ENCODE data around the gene RUNX3. TPM values are rescaled to one million over a fixed set of nuclear protein-coding genes. Genes with fewer than 3 reads are reported as not detected.
"Not testable (repeated sequence)": the region's sequence is repeated elsewhere in the genome, so short reads cannot be mapped to it uniquely, and the experiment has no call there.

The RUNX3 gene
- polyA plus RNA-seq, 1 donor, result 4.8 TPM

DNA sequence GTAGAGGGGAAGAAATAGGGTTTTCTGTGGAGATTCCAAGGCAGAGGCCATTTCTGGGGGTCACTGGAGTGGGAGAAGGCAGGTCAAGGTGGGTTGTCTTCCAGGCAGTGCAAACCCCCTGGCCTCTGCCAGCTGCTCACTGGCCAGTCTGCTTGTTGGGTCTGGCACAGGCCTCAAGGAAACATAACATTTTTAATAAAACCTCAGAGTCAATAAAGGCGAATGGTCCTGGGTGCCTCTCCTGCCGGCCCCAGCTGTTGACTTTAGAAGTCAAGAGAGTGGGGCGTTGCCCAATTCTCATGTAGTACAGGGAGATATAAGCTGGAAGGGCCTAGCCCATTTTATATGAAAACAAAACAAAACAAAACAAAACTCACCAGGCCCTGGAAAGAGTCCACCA lies 36.6 kb downstream of the RUNX3 start:
- no peak overlapping the region for H3K27ac ChIP-seq (ENCODE audit: low read length)

DNA sequence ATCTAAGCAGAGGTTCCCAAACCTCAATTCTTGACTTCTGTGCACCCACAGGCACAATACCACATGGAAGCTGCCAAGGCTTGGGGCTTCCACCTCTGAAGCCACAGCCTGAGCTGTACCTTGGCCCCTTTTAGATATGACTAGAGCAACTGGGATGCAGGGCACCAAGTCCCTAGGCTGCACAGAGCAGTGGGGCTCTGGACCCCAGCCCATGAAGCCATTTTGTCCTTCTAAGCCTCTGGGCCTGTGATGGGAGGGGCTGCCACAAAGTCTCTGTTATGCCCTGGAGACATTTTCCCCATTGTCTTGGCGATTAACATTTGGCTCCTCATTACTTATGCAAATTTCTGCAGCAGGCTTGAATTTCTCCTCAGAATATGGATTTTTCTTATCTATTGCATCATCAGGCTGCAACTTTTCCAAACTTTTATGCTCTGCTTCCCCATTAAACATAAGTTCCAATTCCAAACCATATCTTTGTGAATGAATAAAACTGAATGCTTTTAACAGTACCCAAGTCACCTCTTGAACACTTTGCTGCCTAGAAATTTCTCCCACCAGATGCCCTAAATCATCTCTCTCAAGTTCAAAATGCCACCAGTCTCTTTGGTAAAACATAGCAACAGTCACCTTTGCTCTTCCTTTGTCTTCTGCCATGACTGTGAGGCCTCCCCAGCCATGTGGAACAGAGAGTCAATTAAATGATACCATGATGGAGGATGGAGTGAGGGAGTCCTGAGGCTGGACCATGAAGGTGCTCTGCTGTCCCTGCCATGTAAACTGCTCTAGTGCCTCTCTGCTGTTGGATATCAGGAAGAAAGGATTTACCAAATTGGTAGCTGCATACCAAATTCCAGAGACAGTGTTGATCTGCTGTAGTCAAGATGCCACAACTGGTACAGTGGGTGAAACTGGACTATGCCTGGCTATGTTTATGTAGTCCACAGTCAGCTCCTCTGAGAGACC lies 37.6 kb downstream of the RUNX3 start:
- no peak overlapping the region for H3K27ac ChIP-seq (ENCODE audit: low read length)
- no CpG with 5 or more reads among the region's 1 CpG for WGBS (ENCODE audit: insufficient coverage, low lambda C conversion rate)
- no peak for DNase-seq

More for the DNA sequence above, 36.6 kb downstream of the RUNX3 start:
- Histone ChIP-seq H3K36me3 (ENCODE audit: control insufficient read depth, insufficient read depth, low read length) (no peaks in the 10 kb centered on the region), H3K4me3 (ENCODE audit: low read length) (no peak overlapping the region), H3K9me3 (ENCODE audit: control insufficient read depth, low read depth, low read length) (peaks cover 6% of the 10 kb centered on the region), H3K27me3 (ENCODE audit: control insufficient read depth, insufficient read depth, low read length) (no peaks in the 10 kb centered on the region), H3K4me1 (ENCODE audit: control insufficient read depth, insufficient read depth, low read length) (peaks cover 42% of the 10 kb centered on the region)
- peak in 1 of 2 donors; percentile 43 for DNase-seq
- WGBS (ENCODE audit: insufficient coverage, low lambda C conversion rate), result no CpG with 5 or more reads among the region's 3 CpGs

DNA sequence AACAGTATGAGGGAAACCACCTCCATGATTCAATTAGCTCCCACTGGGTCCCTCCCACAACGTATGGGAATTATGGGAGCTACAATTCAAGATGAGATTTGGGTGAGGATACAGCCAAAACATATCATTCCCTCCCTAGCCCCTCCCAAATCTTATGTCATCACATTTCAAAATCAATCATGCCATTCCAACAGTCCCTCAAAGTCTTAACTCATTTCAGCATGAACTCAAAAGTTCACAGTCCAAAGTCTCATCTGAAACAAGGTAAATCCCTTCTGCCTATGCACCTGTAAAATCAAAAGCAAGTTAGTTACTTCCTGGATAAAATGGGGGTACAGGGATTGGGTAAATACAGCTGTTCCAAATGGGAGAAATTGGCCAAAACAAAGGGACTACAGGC lies 38.7 kb downstream of the RUNX3 start:
- DNase-seq, result peak in 1 of 2 donors; percentile 64
- not testable (repeated sequence) for H3K9me3 ChIP-seq (ENCODE audit: control insufficient read depth, low read depth, low read length); H3K36me3 ChIP-seq (ENCODE audit: control insufficient read depth, insufficient read depth, low read length); H3K4me3 ChIP-seq (ENCODE audit: low read length); H3K27me3 ChIP-seq (ENCODE audit: control insufficient read depth, insufficient read depth, low read length)
- peaks cover 34% of the 10 kb centered on the region for H3K4me1 ChIP-seq (ENCODE audit: control insufficient read depth, insufficient read depth, low read length)
- no CpG with 5 or more reads among the region's 1 CpG for WGBS (ENCODE audit: insufficient coverage, low lambda C conversion rate)
- peak overlapping the region; percentile 21 for H3K27ac ChIP-seq (ENCODE audit: low read length)

More for the DNA sequence above, 37.6 kb downstream of the RUNX3 start:
- Histone ChIP-seq H3K36me3 (ENCODE audit: control insufficient read depth, insufficient read depth, low read length) (no peaks in the 10 kb centered on the region), H3K27me3 (ENCODE audit: control insufficient read depth, insufficient read depth, low read length) (no peaks in the 10 kb centered on the region), H3K9me3 (ENCODE audit: control insufficient read depth, low read depth, low read length) (peaks cover 6% of the 10 kb centered on the region), H3K4me3 (ENCODE audit: low read length) (no peak overlapping the region), H3K4me1 (ENCODE audit: control insufficient read depth, insufficient read depth, low read length) (peaks cover 36% of the 10 kb centered on the region)

DNA sequence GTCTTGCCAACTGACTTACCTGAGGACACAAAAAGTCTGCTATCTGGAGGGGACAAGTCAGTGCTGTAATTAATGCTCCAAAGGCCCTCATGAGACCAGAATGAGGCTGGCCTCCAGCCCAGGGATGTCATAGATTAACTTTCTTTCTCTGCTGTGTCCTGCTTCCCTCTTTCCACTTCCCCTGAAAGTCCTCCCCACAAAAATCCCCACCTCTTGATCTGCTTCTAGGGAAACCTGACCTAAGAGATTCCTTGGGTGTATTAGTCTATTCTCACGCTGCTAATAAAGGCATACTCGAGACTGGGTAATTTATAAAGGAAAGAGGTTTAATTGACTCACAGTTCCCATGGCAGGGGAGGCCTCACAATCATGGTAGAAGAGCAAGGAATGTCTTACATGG lies 39.2 kb downstream of the RUNX3 start:
- Histone ChIP-seq H3K4me1 (ENCODE audit: control insufficient read depth, insufficient read depth, low read length) (peaks cover 34% of the 10 kb centered on the region), H3K36me3 (ENCODE audit: control insufficient read depth, insufficient read depth, low read length) (no peaks in the 10 kb centered on the region), H3K27ac (ENCODE audit: low read length) (peak overlapping the region; percentile 21), H3K4me3 (ENCODE audit: low read length) (no peak overlapping the region), H3K27me3 (ENCODE audit: control insufficient read depth, insufficient read depth, low read length) (no peaks in the 10 kb centered on the region), H3K9me3 (ENCODE audit: control insufficient read depth, low read depth, low read length) (peaks cover 6% of the 10 kb centered on the region)
- peak in 1 of 2 donors; percentile 40 for DNase-seq
- WGBS (ENCODE audit: insufficient coverage, low lambda C conversion rate), result no CpG with 5 or more reads among the region's 2 CpGs

DNA sequence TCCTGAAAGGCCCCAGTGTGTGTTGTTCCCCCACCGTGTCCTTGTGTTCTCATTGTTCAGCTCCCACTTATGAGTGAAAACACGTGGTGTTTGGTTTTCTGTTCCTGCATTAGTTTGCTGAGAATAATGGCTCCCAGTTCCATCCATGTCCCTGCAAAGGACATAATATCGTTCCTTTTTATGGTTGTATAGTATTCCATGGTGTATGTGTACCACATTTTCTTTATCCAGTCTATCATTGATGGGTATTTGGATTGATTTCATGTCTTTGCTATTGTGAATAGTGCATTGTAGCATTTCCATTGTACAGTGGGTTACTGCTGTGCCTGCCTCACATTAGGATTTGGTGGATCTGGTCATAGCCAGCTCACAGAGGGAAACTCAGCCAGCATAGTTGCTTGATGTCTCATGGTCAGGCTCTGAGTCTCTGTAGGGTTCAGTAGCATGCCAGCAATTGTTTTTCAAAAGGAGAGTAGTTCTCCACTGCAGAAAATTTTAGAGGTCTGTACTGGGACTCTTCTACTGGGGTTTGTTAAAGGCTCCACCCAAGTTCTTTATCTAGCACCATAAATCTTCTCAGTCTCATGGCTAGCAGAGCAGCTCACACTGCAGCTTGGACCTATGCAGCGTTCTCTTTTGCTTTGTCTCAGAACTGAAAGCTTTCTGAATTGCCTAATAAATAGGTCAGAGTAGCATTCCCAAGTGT lies 41.0 kb downstream of the RUNX3 start:
- no peak overlapping the region for H3K4me3 ChIP-seq (ENCODE audit: low read length)
- 100% methylated on average over 1 of the region's 4 CpGs for WGBS (ENCODE audit: insufficient coverage, low lambda C conversion rate)
- H3K36me3 ChIP-seq (ENCODE audit: control insufficient read depth, insufficient read depth, low read length), result no peaks in the 10 kb centered on the region
- peak; percentile 54 to 68 for DNase-seq
- peaks cover 6% of the 10 kb centered on the region for H3K9me3 ChIP-seq (ENCODE audit: control insufficient read depth, low read depth, low read length)
- H3K27ac ChIP-seq (ENCODE audit: low read length), result peak overlapping the region; percentile 32
- H3K4me1 ChIP-seq (ENCODE audit: control insufficient read depth, insufficient read depth, low read length), result peaks cover 34% of the 10 kb centered on the region
- H3K27me3 ChIP-seq (ENCODE audit: control insufficient read depth, insufficient read depth, low read length), result no peaks in the 10 kb centered on the region

DNA sequence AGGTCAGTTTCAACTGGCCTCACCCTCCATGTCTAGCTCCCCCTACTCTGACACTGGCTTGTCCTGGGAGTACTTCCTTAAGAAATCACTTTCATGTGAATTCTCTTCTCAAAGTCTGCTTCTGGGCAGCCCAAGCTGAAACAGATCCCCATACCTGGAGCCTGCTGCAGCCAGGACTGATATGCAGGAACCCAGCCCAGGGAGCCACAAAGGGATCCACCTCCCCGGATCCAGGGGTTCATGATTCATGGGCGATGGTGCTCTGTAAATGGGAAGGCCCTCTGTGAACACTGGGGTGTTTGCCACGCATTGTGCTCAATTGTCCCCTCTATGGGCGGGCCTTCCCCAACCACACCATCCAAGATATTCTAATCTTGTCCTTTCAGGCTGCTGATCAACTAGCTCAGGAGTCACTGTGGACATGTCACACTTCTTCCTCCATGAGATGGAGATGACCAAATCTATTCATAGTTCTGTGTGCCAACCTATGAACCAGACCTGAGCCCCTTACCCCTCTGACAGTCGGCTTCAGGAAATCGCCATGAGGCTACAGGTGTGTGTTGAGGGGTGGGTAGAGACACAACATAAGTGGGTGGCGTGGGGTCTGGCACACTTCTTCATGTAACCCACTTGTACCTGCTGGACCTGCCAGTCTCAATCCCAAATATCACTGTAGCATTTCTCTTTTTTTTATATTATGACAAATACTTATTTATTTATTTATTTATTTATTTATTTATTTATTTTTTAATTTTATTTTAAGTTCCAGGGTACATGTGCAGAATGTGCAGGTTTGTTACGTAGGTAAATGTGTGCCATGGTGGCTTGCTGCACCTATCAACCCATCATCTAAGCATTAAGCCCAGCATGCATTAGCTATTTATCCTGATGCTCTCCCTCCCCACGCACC lies 41.8 kb downstream of the RUNX3 start:
- WGBS (ENCODE audit: insufficient coverage, low lambda C conversion rate), result 100% methylated on average over 1 of the region's 9 CpGs
- H3K36me3 ChIP-seq (ENCODE audit: control insufficient read depth, insufficient read depth, low read length), result no peaks in the 10 kb centered on the region
- H3K4me1 ChIP-seq (ENCODE audit: control insufficient read depth, insufficient read depth, low read length), result peaks cover 30% of the 10 kb centered on the region
- no peak overlapping the region for H3K4me3 ChIP-seq (ENCODE audit: low read length)
- H3K9me3 ChIP-seq (ENCODE audit: control insufficient read depth, low read depth, low read length), result peaks cover 6% of the 10 kb centered on the region
- H3K27ac ChIP-seq (ENCODE audit: low read length), result no peak overlapping the region
- DNase-seq, result no peak
- H3K27me3 ChIP-seq (ENCODE audit: control insufficient read depth, insufficient read depth, low read length), result no peaks in the 10 kb centered on the region

DNA sequence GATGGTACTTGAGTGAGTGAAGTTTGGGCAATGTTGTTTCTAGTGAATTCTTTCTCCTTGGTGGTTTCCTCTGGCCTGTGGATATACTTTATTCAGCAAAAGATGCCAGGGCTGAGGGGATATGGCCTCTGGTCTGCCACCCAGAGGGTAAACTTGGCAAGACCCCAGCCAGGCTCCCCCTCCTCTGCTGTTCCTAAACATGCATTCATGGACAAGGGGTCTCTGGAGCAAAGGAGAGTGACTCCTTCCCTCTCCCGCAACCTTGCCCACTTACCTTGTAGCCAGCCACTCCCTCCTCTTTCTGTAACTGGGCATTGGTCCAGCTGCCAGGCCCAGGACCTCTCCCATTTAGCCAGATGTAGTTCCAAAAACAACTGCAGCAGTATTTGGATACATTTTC lies 43.8 kb downstream of the RUNX3 start:
- no CpG with 5 or more reads among the region's 1 CpG for WGBS (ENCODE audit: insufficient coverage, low lambda C conversion rate)
- Histone ChIP-seq H3K9me3 (ENCODE audit: control insufficient read depth, low read depth, low read length) (no peaks in the 10 kb centered on the region), H3K27me3 (ENCODE audit: control insufficient read depth, insufficient read depth, low read length) (no peaks in the 10 kb centered on the region), H3K36me3 (ENCODE audit: control insufficient read depth, insufficient read depth, low read length) (no peaks in the 10 kb centered on the region), H3K4me3 (ENCODE audit: low read length) (no peak overlapping the region), H3K27ac (ENCODE audit: low read length) (no peak overlapping the region), H3K4me1 (ENCODE audit: control insufficient read depth, insufficient read depth, low read length) (peaks cover 20% of the 10 kb centered on the region)
- no peak for DNase-seq

DNA sequence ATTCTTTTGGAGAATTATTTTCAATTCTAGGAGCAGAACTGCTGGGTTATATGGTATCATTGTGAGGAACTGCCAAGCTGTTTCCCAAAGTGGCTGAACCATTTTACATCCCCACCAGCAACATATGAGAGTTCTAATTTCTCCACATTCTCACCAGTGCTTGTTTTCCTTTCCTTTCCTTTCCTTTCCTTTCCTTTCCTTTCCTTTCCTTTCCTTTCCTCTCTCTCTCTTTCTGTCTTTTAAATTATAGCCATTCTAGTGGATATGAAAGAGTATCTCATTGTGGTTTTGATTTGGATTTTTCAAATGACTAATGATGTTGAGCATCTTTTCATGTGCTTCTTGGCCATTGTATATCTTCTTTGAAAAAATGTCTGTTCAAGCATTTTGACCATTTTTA lies 45.3 kb downstream of the RUNX3 start:
- Histone ChIP-seq H3K4me3 (ENCODE audit: low read length) (no peak overlapping the region), H3K36me3 (ENCODE audit: control insufficient read depth, insufficient read depth, low read length) (no peaks in the 10 kb centered on the region), H3K9me3 (ENCODE audit: control insufficient read depth, low read depth, low read length) (no peaks in the 10 kb centered on the region), H3K4me1 (ENCODE audit: control insufficient read depth, insufficient read depth, low read length) (peaks cover 7% of the 10 kb centered on the region), H3K27me3 (ENCODE audit: control insufficient read depth, insufficient read depth, low read length) (no peaks in the 10 kb centered on the region), H3K27ac (ENCODE audit: low read length) (no peak overlapping the region)
- DNase-seq, result no peak

DNA sequence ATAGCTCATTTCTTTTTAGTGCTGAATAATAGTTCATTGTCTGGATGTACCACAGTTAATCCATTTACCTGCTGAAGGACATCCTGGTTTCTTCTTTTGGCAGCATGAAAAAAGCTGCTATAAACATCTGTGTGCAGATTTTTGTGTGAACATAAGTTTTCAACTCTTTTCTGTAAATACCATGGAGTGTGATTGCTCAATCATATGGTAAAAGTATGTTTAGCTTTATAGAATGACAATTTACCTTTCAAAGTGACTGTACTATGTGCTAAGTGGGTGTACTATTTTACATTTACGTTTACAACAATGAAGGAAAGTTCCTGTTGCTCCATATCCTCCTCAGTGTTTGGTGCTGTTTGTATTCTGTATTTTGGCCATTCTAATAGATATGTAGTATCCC lies 49.0 kb downstream of the RUNX3 start:
- WGBS (ENCODE audit: insufficient coverage, low lambda C conversion rate), result no CpG with 5 or more reads among the region's 1 CpG
- Histone ChIP-seq H3K27me3 (ENCODE audit: control insufficient read depth, insufficient read depth, low read length) (no peaks in the 10 kb centered on the region), H3K36me3 (ENCODE audit: control insufficient read depth, insufficient read depth, low read length) (no peaks in the 10 kb centered on the region), H3K27ac (ENCODE audit: low read length) (no peak overlapping the region), H3K4me3 (ENCODE audit: low read length) (no peak overlapping the region), H3K4me1 (ENCODE audit: control insufficient read depth, insufficient read depth, low read length) (peaks cover 7% of the 10 kb centered on the region), H3K9me3 (ENCODE audit: control insufficient read depth, low read depth, low read length) (no peaks in the 10 kb centered on the region)
- no peak for DNase-seq

Measured in large intestine (tissue), 3 donors.